Measurements from ENCODE around the gene TBC1D9.

DNA sequence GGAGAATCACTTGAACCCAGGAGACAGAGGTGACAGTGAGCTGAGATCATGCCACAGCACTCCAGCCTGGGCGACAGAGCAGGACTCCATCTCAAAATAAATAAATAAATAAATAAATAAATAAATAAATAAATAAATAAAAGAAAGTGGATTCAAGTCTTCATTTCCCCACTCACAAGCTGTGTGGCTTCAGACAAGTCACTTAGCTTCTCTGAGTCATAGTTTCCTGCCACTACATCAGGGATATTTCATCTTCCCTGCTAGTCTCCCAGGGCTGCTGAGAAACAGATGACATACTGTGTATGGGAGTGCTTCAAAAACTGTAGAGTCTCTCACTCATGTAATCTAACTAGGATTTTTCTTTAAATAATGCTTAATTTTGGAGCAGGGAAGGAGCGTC is 37.2 kb downstream of the TBC1D9 start:
- TF ChIP-seq, protein P1, sequence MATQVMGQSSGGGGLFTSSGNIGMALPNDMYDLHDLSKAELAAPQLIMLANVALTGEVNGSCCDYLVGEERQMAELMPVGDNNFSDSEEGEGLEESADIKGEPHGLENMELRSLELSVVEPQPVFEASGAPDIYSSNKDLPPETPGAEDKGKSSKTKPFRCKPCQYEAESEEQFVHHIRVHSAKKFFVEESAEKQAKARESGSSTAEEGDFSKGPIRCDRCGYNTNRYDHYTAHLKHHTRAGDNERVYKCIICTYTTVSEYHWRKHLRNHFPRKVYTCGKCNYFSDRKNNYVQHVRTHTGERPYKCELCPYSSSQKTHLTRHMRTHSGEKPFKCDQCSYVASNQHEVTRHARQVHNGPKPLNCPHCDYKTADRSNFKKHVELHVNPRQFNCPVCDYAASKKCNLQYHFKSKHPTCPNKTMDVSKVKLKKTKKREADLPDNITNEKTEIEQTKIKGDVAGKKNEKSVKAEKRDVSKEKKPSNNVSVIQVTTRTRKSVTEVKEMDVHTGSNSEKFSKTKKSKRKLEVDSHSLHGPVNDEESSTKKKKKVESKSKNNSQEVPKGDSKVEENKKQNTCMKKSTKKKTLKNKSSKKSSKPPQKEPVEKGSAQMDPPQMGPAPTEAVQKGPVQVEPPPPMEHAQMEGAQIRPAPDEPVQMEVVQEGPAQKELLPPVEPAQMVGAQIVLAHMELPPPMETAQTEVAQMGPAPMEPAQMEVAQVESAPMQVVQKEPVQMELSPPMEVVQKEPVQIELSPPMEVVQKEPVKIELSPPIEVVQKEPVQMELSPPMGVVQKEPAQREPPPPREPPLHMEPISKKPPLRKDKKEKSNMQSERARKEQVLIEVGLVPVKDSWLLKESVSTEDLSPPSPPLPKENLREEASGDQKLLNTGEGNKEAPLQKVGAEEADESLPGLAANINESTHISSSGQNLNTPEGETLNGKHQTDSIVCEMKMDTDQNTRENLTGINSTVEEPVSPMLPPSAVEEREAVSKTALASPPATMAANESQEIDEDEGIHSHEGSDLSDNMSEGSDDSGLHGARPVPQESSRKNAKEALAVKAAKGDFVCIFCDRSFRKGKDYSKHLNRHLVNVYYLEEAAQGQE (IDR thresholded peaks at IDR 0.05; ENCODE audit: insufficient read depth in 1 of 2, low read depth in 2 of 2, low read length in 1 of 2), result no peak
- TF ChIP-seq, protein P2, sequence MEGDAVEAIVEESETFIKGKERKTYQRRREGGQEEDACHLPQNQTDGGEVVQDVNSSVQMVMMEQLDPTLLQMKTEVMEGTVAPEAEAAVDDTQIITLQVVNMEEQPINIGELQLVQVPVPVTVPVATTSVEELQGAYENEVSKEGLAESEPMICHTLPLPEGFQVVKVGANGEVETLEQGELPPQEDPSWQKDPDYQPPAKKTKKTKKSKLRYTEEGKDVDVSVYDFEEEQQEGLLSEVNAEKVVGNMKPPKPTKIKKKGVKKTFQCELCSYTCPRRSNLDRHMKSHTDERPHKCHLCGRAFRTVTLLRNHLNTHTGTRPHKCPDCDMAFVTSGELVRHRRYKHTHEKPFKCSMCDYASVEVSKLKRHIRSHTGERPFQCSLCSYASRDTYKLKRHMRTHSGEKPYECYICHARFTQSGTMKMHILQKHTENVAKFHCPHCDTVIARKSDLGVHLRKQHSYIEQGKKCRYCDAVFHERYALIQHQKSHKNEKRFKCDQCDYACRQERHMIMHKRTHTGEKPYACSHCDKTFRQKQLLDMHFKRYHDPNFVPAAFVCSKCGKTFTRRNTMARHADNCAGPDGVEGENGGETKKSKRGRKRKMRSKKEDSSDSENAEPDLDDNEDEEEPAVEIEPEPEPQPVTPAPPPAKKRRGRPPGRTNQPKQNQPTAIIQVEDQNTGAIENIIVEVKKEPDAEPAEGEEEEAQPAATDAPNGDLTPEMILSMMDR (IDR thresholded peaks at IDR 0.05), result no peak
